Brain microvascular endothelial cell (primary cell): ENCODE data around the gene SPEF1.

Experiments used
- DNase-seq: peaks from one replicate; pipeline ENCODE4 v3.0.0-alpha.2; 2020
- H3K27ac ChIP-seq: fragments of 250-450 bp; sonication (Bioruptor Pico); 2 replicates; pipeline ENCODE4 v1.5.1; 2020; ENCODE audit warnings: mild to moderate bottlenecking, moderate library complexity
- H3K27me3 ChIP-seq: fragments of 250-450 bp; sonication (Bioruptor Pico); replicated peaks from 2 replicates; pipeline ENCODE4 v1.5.1; 2020; ENCODE audit warnings: mild to moderate bottlenecking
- H3K36me3 ChIP-seq: fragments of 250-450 bp; sonication (Bioruptor Pico); replicated peaks from 2 replicates; pipeline ENCODE4 v1.5.1; 2020; ENCODE audit warnings: mild to moderate bottlenecking
- H3K4me3 ChIP-seq: 2 replicates; pipeline ENCODE4 v1.5.1; 2011; ENCODE audit warnings: low read depth, mild to moderate bottlenecking, control low read depth, low read length, moderate library complexity
- in situ Hi-C: cut with HindIII; loops from 2 replicates; pipeline ENCODE4 v1.10.0; 2017; ENCODE audit warnings: low sequenced_read_pairs, low pct_ligation_motif_present
- TF ChIP-seq, protein P1 (sequence below): IDR thresholded peaks from 2 replicates; pipeline ENCODE4 v1.5.1; 2011; ENCODE audit warnings: low read depth, mild to moderate bottlenecking, moderate library complexity, low read length, control low read depth, inconsistent platforms; ENCODE audit errors: missing control alignments

SPEF1 gene

DNA sequence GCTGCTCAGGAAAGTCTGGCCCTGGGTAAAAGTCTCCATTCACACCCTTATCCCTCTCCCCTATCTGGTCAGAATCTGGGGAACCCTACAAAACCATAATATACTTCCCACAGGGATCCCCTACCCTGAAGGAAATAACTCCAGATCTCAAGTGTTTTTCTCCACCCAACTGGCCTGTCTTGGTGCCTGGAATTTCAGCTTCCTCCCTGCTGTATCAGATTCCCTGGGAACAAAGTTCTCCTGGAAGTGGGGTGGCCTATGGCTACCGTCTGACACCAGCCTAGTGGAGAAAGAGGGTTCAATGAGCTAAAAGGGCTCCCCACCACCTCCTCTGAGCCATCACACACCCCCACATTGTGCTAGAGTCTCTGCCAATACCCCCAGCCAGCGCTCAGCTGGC, 33.8 kb downstream of the SPEF1 start:
- H3K36me3 ChIP-seq, result no peaks in the 10 kb centered on the region
- H3K27me3 ChIP-seq, result no peaks in the 10 kb centered on the region
- in situ Hi-C loops, result no loop called here
- no peak overlapping the region for H3K4me3 ChIP-seq
- TF ChIP-seq, protein P1, sequence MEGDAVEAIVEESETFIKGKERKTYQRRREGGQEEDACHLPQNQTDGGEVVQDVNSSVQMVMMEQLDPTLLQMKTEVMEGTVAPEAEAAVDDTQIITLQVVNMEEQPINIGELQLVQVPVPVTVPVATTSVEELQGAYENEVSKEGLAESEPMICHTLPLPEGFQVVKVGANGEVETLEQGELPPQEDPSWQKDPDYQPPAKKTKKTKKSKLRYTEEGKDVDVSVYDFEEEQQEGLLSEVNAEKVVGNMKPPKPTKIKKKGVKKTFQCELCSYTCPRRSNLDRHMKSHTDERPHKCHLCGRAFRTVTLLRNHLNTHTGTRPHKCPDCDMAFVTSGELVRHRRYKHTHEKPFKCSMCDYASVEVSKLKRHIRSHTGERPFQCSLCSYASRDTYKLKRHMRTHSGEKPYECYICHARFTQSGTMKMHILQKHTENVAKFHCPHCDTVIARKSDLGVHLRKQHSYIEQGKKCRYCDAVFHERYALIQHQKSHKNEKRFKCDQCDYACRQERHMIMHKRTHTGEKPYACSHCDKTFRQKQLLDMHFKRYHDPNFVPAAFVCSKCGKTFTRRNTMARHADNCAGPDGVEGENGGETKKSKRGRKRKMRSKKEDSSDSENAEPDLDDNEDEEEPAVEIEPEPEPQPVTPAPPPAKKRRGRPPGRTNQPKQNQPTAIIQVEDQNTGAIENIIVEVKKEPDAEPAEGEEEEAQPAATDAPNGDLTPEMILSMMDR, result no peak
- no peak overlapping the region for H3K27ac ChIP-seq
- no peak for DNase-seq

DNA sequence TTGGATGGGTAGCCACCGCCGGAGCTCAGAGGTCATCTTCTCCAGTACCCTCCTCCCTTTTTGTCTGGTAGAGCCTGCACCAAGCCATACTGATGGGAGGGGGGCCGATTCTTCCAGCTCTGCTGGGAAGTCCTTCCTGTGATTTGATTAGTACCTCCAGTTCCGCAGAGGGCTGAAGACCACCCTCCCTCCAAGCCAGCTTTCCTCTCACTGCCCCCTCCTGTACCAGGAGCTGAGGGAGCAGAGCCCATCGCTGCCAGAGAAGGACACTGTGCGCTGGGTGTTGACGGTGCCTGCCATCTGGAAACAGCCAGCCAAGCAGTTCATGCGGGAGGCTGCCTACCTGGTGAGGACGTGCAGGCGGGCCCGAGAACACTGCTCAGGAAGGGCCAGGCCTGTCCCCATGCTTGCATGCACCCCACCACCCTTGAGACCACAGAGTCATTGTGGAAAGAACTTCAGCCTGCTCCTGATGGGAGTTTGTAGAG, 35.5 kb downstream of the SPEF1 start:
- no peak for DNase-seq
- in situ Hi-C loops, result no loop called here
- Histone ChIP-seq H3K36me3 (no peaks in the 10 kb centered on the region), H3K4me3 (no peak overlapping the region), H3K27ac (no peak overlapping the region), H3K27me3 (no peaks in the 10 kb centered on the region)
- TF ChIP-seq, protein P1, result no peak

DNA sequence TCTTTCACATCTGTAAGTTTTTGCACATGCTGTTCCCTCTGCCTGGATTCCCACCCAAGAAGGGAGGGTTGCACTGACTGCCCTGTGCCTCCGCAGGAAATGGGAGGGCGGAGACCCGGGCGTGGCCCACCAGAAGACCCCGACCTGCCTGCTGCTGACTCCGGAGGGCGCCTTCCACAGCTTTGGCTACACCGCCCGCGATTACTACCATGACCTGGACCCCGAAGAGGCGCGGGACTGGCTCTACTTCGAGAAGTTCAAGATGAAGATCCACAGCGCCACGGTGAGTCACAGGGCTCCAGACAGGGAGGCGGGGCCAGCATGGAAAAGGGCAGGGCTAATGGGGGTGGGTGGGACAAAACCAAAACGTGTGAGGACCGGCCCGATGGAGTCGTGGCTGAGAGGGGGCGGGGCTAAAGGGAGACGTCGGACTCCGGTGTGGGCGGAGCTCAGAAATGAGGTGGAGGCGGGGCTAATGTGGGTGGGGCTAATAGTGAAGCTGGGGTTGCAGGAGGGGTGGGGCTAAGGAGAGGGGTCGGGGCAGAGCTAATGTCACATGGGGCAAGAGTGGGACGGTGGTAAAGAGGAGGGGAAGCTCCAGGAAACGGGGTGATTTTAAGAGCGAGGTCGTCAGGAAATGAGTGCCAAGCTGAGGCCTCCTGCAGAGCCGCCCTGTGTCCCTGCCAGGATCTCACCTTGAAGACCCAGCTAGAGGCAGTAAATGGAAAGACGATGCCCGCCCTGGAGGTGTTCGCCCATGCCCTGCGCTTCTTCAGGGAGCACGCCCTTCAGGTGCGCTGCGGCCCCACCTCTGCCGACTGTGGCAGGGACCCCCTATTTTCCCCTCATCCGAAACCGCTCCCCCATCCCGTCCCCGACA, 36.2 kb downstream of the SPEF1 start:
- H3K36me3 ChIP-seq, result no peaks in the 10 kb centered on the region
- peak overlapping the region; percentile 6 for H3K4me3 ChIP-seq
- in situ Hi-C loops, result no loop called here
- H3K27me3 ChIP-seq, result no peaks in the 10 kb centered on the region
- TF ChIP-seq, protein P1, result no peak
- no peak overlapping the region for H3K27ac ChIP-seq
- DNase-seq, result peak; percentile 13

DNA sequence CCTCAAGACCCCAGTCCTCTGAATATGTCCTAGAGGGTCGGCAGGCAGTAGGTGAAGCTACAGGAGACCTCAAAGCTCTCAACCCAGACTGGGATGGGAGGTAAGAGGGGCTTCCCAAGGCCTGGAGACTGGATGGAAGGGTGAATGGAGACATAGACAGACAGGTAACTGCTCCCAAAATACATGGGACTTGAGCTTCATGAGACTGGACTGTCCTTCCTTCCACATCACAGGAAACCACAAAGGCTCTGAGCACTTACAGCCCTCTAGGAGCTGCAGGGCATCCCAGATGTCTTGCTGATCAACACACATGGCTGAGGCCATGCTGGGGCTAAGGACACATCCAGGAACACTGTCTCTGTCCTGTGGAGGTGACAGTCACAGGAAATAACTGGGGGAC, 37.2 kb downstream of the SPEF1 start:
- TF ChIP-seq, protein P1, result no peak
- H3K36me3 ChIP-seq, result no peaks in the 10 kb centered on the region
- in situ Hi-C loops, result no loop called here
- H3K27me3 ChIP-seq, result no peaks in the 10 kb centered on the region
- no peak overlapping the region for H3K4me3 ChIP-seq
- no peak for DNase-seq
- no peak overlapping the region for H3K27ac ChIP-seq

DNA sequence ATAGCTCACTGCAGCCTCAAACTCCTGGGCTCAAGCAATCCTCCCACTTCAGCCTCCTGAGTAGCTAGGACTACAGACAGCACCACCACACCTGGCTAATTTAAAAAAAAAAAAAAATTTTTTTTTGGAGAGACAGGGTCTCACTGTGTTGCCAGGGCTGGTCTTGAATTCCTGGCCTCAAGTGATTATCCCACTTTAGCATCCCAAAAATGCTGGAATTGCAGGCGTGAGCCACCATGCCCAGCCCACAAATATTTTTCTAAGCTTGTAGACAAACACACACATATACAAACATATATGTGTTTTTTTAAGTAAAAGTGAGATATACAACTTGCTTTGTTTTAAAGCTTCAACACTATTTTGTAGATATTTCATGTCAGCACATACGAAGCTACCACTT, 38.0 kb downstream of the SPEF1 start:
- in situ Hi-C loops, result no loop called here
- no peaks in the 10 kb centered on the region for H3K27me3 ChIP-seq
- TF ChIP-seq, protein P1, result no peak
- H3K36me3 ChIP-seq, result no peaks in the 10 kb centered on the region
- DNase-seq, result no peak
- H3K27ac ChIP-seq, result no peak overlapping the region
- H3K4me3 ChIP-seq, result no peak overlapping the region
